Measurements from ENCODE around the gene SIRPA.

- TF ChIP-seq CTCF (IDR thresholded peaks at IDR 0.05; ENCODE audit: poor library complexity, severe bottlenecking) (no peak), POLR2AphosphoS5 (IDR thresholded peaks at IDR 0.05) (no peak), EP300 (conservative IDR thresholded peaks at IDR 0.05; ENCODE audit: poor library complexity, severe bottlenecking) (no peak), RAD21 (conservative IDR thresholded peaks at IDR 0.05) (no peak), EZH2 (IDR thresholded peaks at IDR 0.05; ENCODE audit: borderline replicate concordance, insufficient read depth, low read length, poor library complexity, severe bottlenecking) (no peak), SMC3 (conservative IDR thresholded peaks at IDR 0.05; ENCODE audit: poor library complexity) (no peak)
These were observed 25.6 kb downstream of the SIRPA start for GRCh38 chr20:1920826-1921225.

All from neural cell (in vitro differentiated cells).